A549 (cell line): Measurements from ENCODE around the gene TNRC6A. TPM values are rescaled to one million over a fixed set of nuclear protein-coding genes. Genes with fewer than 3 reads are reported as not detected.
A peak's percentile ranks its signal among the peaks of the same experiment; 100 is the strongest.

Experiments
- ATAC-seq, 2 experiments: fragments of 200-7000 bp in 1 of 2; fragments of >200 bp in 1 of 2; cut with Nextera tagmentation in 1 of 2; cut with Tn5 transposase in 1 of 2; 3 replicates each; pipeline versions ENCODE4 v1.8.0 to v1.9.1; 2018 to 2020; ENCODE audit warnings: mild to moderate bottlenecking in 1 of 2, moderate library complexity in 1 of 2
- CTCF ChIA-PET: fragments of 300-600 bp; sonication (Branson Sonifier 250); formaldehyde crosslinking; extraction: SDS; loops from one replicate; lab custom pipeline; 2021; ENCODE audit warnings: antibody characterized with exemption, inconsistent platforms; lab: Yijun Ruan, JAX
- POLR2A ChIA-PET: fragments of 350-600 bp; formaldehyde crosslinking; extraction: SDS; loops from one replicate; lab custom pipeline; 2021; ENCODE audit warnings: antibody characterized with exemption, inconsistent platforms; lab: Yijun Ruan, JAX
- DNase-seq, 2 experiments: peaks; one replicate each; pipeline versions ENCODE4 v3.0.0 to v3.0.0-alpha.2; 2011 to 2016; ENCODE audit warnings: low read depth in 1 of 2, low spot score in 1 of 2
- FAIRE-seq: peaks from 2 replicates; lab custom pipeline; 2011; peaks lifted over from hg19 to GRCh38; lab: Jason Lieb, UNC
- H3K27ac ChIP-seq, 2 experiments: fragments of >200 bp; sonication (Bioruptor Twin); formaldehyde crosslinking; 3 replicates each; pipeline ENCODE4 v1.5.1; 2016 to 2017
- H3K4me1 ChIP-seq: fragments of >200 bp; sonication (Bioruptor Twin); formaldehyde crosslinking; 3 replicates; pipeline ENCODE4 v1.6.1; 2016
- H3K4me2 ChIP-seq: fragments of >200 bp; sonication (Bioruptor Twin); formaldehyde crosslinking; 3 replicates; pipeline ENCODE4 v1.6.1; 2016
- H3K4me3 ChIP-seq: fragments of >200 bp; sonication (Bioruptor Twin); formaldehyde crosslinking; 3 replicates; pipeline ENCODE4 v1.5.1; 2016
- H3K9me3 ChIP-seq: fragments of >200 bp; sonication (Bioruptor Twin); formaldehyde crosslinking; 3 replicates; pipeline ENCODE4 v1.6.1; 2016
- CEBPB ChIP-seq, 2 experiments: fragments of >200 bp in 1 of 2; sonication (Bioruptor Twin) in 1 of 2; formaldehyde crosslinking in 1 of 2; IDR thresholded peaks; 2 replicates each; pipeline ENCODE4 v1.6.1; 2012 to 2016
- HES2 ChIP-seq: fragments of >200 bp; sonication (Bioruptor Twin); formaldehyde crosslinking; IDR thresholded peaks from 2 replicates; pipeline ENCODE4 v1.6.1; 2016
- HMGXB4 ChIP-seq: fragments of 250-450 bp; sonication (Bioruptor Pico); IDR thresholded peaks from 2 replicates; pipeline ENCODE4 v1.5.0; 2021; ENCODE audit warnings: mild to moderate bottlenecking, moderate library complexity, borderline replicate concordance
- MAFK ChIP-seq: fragments of 450-650 bp; IDR thresholded peaks from 2 replicates; pipeline ENCODE4 v1.6.1; 2014; ENCODE audit not compliant: partially characterized antibody
- MAX ChIP-seq: IDR thresholded peaks from 2 replicates; pipeline ENCODE4 v1.6.1; 2012
- NR3C1 ChIP-seq: fragments of >200 bp; sonication (Bioruptor Twin); formaldehyde crosslinking; IDR thresholded peaks from 3 replicates; pipeline ENCODE4 v1.6.1; 2017
- POLR2AphosphoS2 ChIP-seq: conservative IDR thresholded peaks from 2 replicates; pipeline ENCODE4 v1.6.1; 2012; ENCODE audit warnings: low read length, improper control_type of control experiment, inconsistent platforms
- RAD21 ChIP-seq, 2 experiments: fragments of >200 bp in 1 of 2; sonication (Bioruptor Twin) in 1 of 2; formaldehyde crosslinking in 1 of 2; IDR thresholded peaks in 1 of 2; conservative IDR thresholded peaks in 1 of 2; 2 replicates in 1 of 2; 3 replicates in 1 of 2; pipeline ENCODE4 v1.6.1; 2012 to 2018; ENCODE audit warnings: inconsistent platforms in 1 of 2
- REST ChIP-seq: fragments of 200-600 bp; sonication (generic); IDR thresholded peaks from 2 replicates; pipeline ENCODE4 v1.6.1; 2016; ENCODE audit warnings: antibody characterized with exemption, mild to moderate bottlenecking, moderate library complexity
- TFCP2L1 ChIP-seq: fragments of 250-450 bp; sonication (Bioruptor Pico); IDR thresholded peaks from 2 replicates; pipeline ENCODE4 v1.5.0; 2021; ENCODE audit warnings: mild to moderate bottlenecking
- TP53 ChIP-seq: fragments of 250-450 bp; sonication (Bioruptor Pico); IDR thresholded peaks from 2 replicates; pipeline ENCODE4 v1.5.0; 2021; ENCODE audit warnings: mild to moderate bottlenecking, moderate library complexity
- ZC3H11A ChIP-seq: fragments of 450-650 bp; IDR thresholded peaks from 2 replicates; pipeline ENCODE4 v1.6.1; 2014; ENCODE audit warnings: antibody characterized with exemption, mild to moderate bottlenecking
- WGBS: methylation state at CpG from one replicate; pipeline ENCODE4 v1.1.6; 2017; ENCODE audit errors: missing lambda C conversion rate; 5-methylcytosine and 5-hydroxymethylcytosine counted together
- polyA plus RNA-seq, 4 experiments: library from polyadenylated mRNA; depleted of rRNA in 3 of 4; stranded (reverse); fragments of >200 nt; fragmentation: RNase III in 1 of 4; extraction: RNeasy Plus Mini Kit Qiagen cat#74134 plus additional on column Dnase treatment in 1 of 4; gene quantifications; 2 replicates in 3 of 4; 3 replicates in 1 of 4; pipeline ENCODE4 v1.2.3, GENCODE V29; 2011 to 2017

The TNRC6A gene
- polyA plus RNA-seq, 2 of the 4 experiments (the other 2 are of a cell fraction): 26.7 to 51.6 TPM

- ATAC-seq (peak in 1 of 2 experiments; percentile 2; a peak in 2 of 6 replicates), FAIRE-seq (no peak), DNase-seq (no peak)
- TF ChIP-seq ZC3H11A: no peak
- TF ChIP-seq TFCP2L1 (CRISPR knock-in tag): 0 out of 2 replicates have a peak, but pooled peaks have one; percentile 28
- Histone ChIP-seq H3K4me3 (peak overlapping the region; percentile 1; the same call in 1 of the 3 replicates), H3K27ac (peak overlapping the region; percentile 85 to 92), H3K4me1 (peaks cover 67% of the 10 kb centered on the region), H3K4me2 (peak overlapping the region; percentile 75), H3K9me3 (0 out of 3 replicates have a peak, but pooled peaks cover 3% of the 10 kb centered on the region)
- POLR2A ChIA-PET: interaction anchor here (0.6 to 0.9 kb wide), 2 partner anchors 11 to 14 kb away, joined by 3 to 4 read pairs; no protein-coding TSS in a partner anchor
- CTCF ChIA-PET: interaction anchor here (0.7 to 2.9 kb wide), 5 partner anchors 9 to 68 kb away, joined by 3 to 11 read pairs (median 6); no protein-coding TSS in a partner anchor
- 24% methylated on average over 7 of the region's 7 CpGs for WGBS
Observed at GRCh38 chr16:24839347-24839972, 110.0 kb downstream of the TNRC6A start.

GRCh38 chr16:24841291-24841690 lies 111.8 kb downstream of the TNRC6A start:
- H3K4me2 ChIP-seq: peak overlapping the region; percentile 59
- peak overlapping the region; percentile 85 to 92 for H3K27ac ChIP-seq
- POLR2A ChIA-PET: no interaction called here
- H3K4me3 ChIP-seq: no peak overlapping the region
- DNase-seq (peak; percentile 43 to 77), ATAC-seq (peak; percentile 51 to 63; a peak in 5 of 6 replicates), FAIRE-seq (no peak)
- CTCF ChIA-PET: interaction anchor here (0.6 to 0.7 kb wide), 3 partner anchors 10 to 325 kb away, joined by 3 read pairs; no protein-coding TSS in a partner anchor
- TF ChIP-seq NR3C1 (no peak), HMGXB4 (CRISPR knock-in tag) (no peak), MAFK (peak; percentile 13), POLR2AphosphoS2 (no peak), TP53 (CRISPR knock-in tag) (no peak), HES2 (no peak), ZC3H11A (no peak), REST (peak; percentile 66; the same call in 1 of the 2 replicates), CEBPB (IDR thresholded peaks at IDR 0.05) (peak in 1 of 2 experiments; percentile 16; a peak in 1 of 4 replicates), RAD21 (conservative IDR thresholded peaks at IDR 0.05 in 1 of 2, IDR thresholded peaks at IDR 0.05 in 1 of 2) (0 out of 5 replicates have a peak, but pooled peaks of 1 of the 2 experiments have one; percentile 10), MAX (peak; percentile 3; the same call in 1 of the 2 replicates)
- 0 out of 3 replicates have a peak, but pooled peaks cover 3% of the 10 kb centered on the region for H3K9me3 ChIP-seq
- H3K4me1 ChIP-seq: peaks cover 77% of the 10 kb centered on the region
